Skeletal muscle tissue (tissue), 4 donors: ENCODE data around the gene CROCC2. TPM values are rescaled to one million over a fixed set of nuclear protein-coding genes. Genes with fewer than 3 reads are reported as not detected.
A peak's percentile ranks its signal among the peaks of the same experiment; 100 is the strongest.

ENCODE experiments used
- H3K27ac ChIP-seq: one replicate; pipeline ENCODE4 v1.7.0; 2013; ENCODE audit warnings: mild to moderate bottlenecking, low read depth, low read length, inconsistent platforms
- H3K27me3 ChIP-seq, 3 donors: one replicate each; pipeline ENCODE4 v1.7.0; 2013; ENCODE audit warnings: low read length in 3 of 3; ENCODE audit not compliant: control insufficient read depth in 3 of 3, insufficient read depth in 3 of 3
- H3K36me3 ChIP-seq, 3 donors: one replicate each; pipeline ENCODE4 v1.7.0; 2013; ENCODE audit warnings: low read length in 3 of 3; ENCODE audit not compliant: control insufficient read depth in 3 of 3, insufficient read depth in 3 of 3
- H3K4me1 ChIP-seq, 3 donors: one replicate each; pipeline ENCODE4 v1.7.0; 2013; ENCODE audit warnings: low read length in 3 of 3, mild to moderate bottlenecking in 3 of 3; ENCODE audit not compliant: control insufficient read depth in 3 of 3, insufficient read depth in 3 of 3
- H3K4me3 ChIP-seq, 3 donors: one replicate each; pipeline ENCODE4 v1.7.0; 2013; ENCODE audit warnings: low read length in 3 of 3
- H3K9ac ChIP-seq, 3 donors: one replicate each; pipeline ENCODE4 v1.7.0; 2013; ENCODE audit warnings: low read length in 3 of 3, mild to moderate bottlenecking in 3 of 3, moderate library complexity in 2 of 3, low read depth in 1 of 3
- H3K9me3 ChIP-seq, 3 donors: one replicate each; pipeline ENCODE4 v1.7.0; 2013; ENCODE audit warnings: low read length in 3 of 3; ENCODE audit not compliant: control insufficient read depth in 3 of 3
- total RNA-seq: library from RNA; depleted of rRNA; stranded (reverse); fragments of >200 nt; gene quantifications from one replicate; pipeline ENCODE4 v1.2.3, GENCODE V29; 2014
- donor health status: Osteomylitis.

Gene CROCC2
- total RNA-seq, 1 donor from 2014 or later, result under 0.01 TPM

- H3K9me3 ChIP-seq, result no peaks in the 10 kb centered on the region
- H3K4me3 ChIP-seq, result no peak overlapping the region
- H3K4me1 ChIP-seq, result peaks cover 10 to 24% (median 13%) of the 10 kb centered on the region in 3 donors
- no peaks in the 10 kb centered on the region for H3K36me3 ChIP-seq
- peaks cover 0 to 12% (median 8%) of the 10 kb centered on the region in 3 donors for H3K27me3 ChIP-seq
- H3K9ac ChIP-seq, result no peak overlapping the region
- no peak overlapping the region for H3K27ac ChIP-seq
Measured at GRCh38 chr2:240957656-240958365, 51.7 kb downstream of the CROCC2 start.

- Histone ChIP-seq H3K36me3 (no peaks in the 10 kb centered on the region), H3K4me1 (peaks cover 10 to 27% (median 13%) of the 10 kb centered on the region in 3 donors), H3K4me3 (no peak overlapping the region), H3K27me3 (peaks cover 0 to 12% (median 7%) of the 10 kb centered on the region in 3 donors), H3K27ac (no peak overlapping the region), H3K9ac (no peak overlapping the region), H3K9me3 (no peaks in the 10 kb centered on the region)
Measured at GRCh38 chr2:240958366-240959213, 52.5 kb downstream of the CROCC2 start.

GRCh38 chr2:240959214-240959940 lies 53.2 kb downstream of the CROCC2 start:
- H3K9ac ChIP-seq, result no peak overlapping the region
- H3K36me3 ChIP-seq, result no peaks in the 10 kb centered on the region
- H3K4me1 ChIP-seq, result peaks cover 10 to 27% (median 13%) of the 10 kb centered on the region in 3 donors
- H3K4me3 ChIP-seq, result no peak overlapping the region
- H3K27me3 ChIP-seq, result peaks cover 0 to 12% (median 3%) of the 10 kb centered on the region in 3 donors
- H3K9me3 ChIP-seq, result no peaks in the 10 kb centered on the region
- no peak overlapping the region for H3K27ac ChIP-seq

GRCh38 chr2:240959941-240960308 lies 53.8 kb downstream of the CROCC2 start:
- no peaks in the 10 kb centered on the region for H3K36me3 ChIP-seq

GRCh38 chr2:240960309-240960970 lies 54.3 kb downstream of the CROCC2 start:
- Histone ChIP-seq H3K27ac (peak overlapping the region; percentile 30), H3K9ac (no peak overlapping the region), H3K27me3 (peaks cover 0 to 6% (median 0%) of the 10 kb centered on the region in 3 donors), H3K4me1 (peaks cover 10 to 27% (median 13%) of the 10 kb centered on the region in 3 donors), H3K9me3 (no peaks in the 10 kb centered on the region), H3K36me3 (no peaks in the 10 kb centered on the region), H3K4me3 (no peak overlapping the region)

More at GRCh38 chr2:240959941-240960308, 53.8 kb downstream of the CROCC2 start:
- Histone ChIP-seq H3K27me3 (peaks cover 0 to 10% (median 3%) of the 10 kb centered on the region in 3 donors), H3K9ac (no peak overlapping the region), H3K4me1 (peaks cover 10 to 27% (median 13%) of the 10 kb centered on the region in 3 donors), H3K27ac (peak overlapping the region; percentile 30), H3K9me3 (no peaks in the 10 kb centered on the region), H3K4me3 (no peak overlapping the region)

- H3K27ac ChIP-seq, result no peak overlapping the region
- H3K4me3 ChIP-seq, result peak overlapping the region in 1 of 3 donors; percentile 35
- no peak overlapping the region for H3K9ac ChIP-seq
- no peaks in the 10 kb centered on the region for H3K36me3 ChIP-seq
- peaks cover 0 to 3% (median 0%) of the 10 kb centered on the region in 3 donors for H3K27me3 ChIP-seq
- H3K9me3 ChIP-seq, result no peaks in the 10 kb centered on the region
- H3K4me1 ChIP-seq, result peaks cover 10 to 27% (median 13%) of the 10 kb centered on the region in 3 donors
Measured at GRCh38 chr2:240960971-240961876, 55.1 kb downstream of the CROCC2 start.

GRCh38 chr2:240961910-240962299 lies 55.8 kb downstream of the CROCC2 start:
- H3K9me3 ChIP-seq, result no peaks in the 10 kb centered on the region
- H3K9ac ChIP-seq, result no peak overlapping the region
- H3K36me3 ChIP-seq, result no peaks in the 10 kb centered on the region
- H3K27ac ChIP-seq, result no peak overlapping the region
- peaks cover 0 to 3% (median 0%) of the 10 kb centered on the region in 3 donors for H3K27me3 ChIP-seq
- peaks cover 10 to 27% (median 13%) of the 10 kb centered on the region in 3 donors for H3K4me1 ChIP-seq
- no peak overlapping the region for H3K4me3 ChIP-seq

GRCh38 chr2:240962300-240963064 lies 56.3 kb downstream of the CROCC2 start:
- peaks cover 0 to 3% (median 0%) of the 10 kb centered on the region in 3 donors for H3K27me3 ChIP-seq
- no peaks in the 10 kb centered on the region for H3K9me3 ChIP-seq
- H3K4me1 ChIP-seq, result peaks cover 10 to 27% (median 13%) of the 10 kb centered on the region in 3 donors
- H3K4me3 ChIP-seq, result no peak overlapping the region
- no peak overlapping the region for H3K9ac ChIP-seq
- H3K27ac ChIP-seq, result peak overlapping the region; percentile 54
- no peaks in the 10 kb centered on the region for H3K36me3 ChIP-seq
